Suprapubic skin (tissue), 4 donors: Measurements from ENCODE around the gene ITGB3BP. TPM values are rescaled to one million over a fixed set of nuclear protein-coding genes. Genes with fewer than 3 reads are reported as not detected.

ENCODE experiments used
- DNase-seq, 2 donors: peaks; one replicate each; pipeline ENCODE4 v3.0.0-alpha.2; 2019; ENCODE audit warnings: low spot score in 2 of 2
- H3K27ac ChIP-seq: fragments of 200-600 bp; sonication (generic); one replicate; pipeline ENCODE4 v1.5.1; 2019
- H3K27me3 ChIP-seq: fragments of 200-600 bp; sonication (generic); one replicate; pipeline ENCODE4 v1.5.1; 2019
- H3K36me3 ChIP-seq: fragments of 200-600 bp; sonication (generic); one replicate; pipeline ENCODE4 v1.5.1; 2019
- H3K4me1 ChIP-seq: fragments of 200-600 bp; sonication (generic); one replicate; pipeline ENCODE4 v1.5.1; 2019
- H3K4me3 ChIP-seq: fragments of 200-600 bp; sonication (generic); one replicate; pipeline ENCODE4 v1.5.1; 2019; ENCODE audit warnings: mild to moderate bottlenecking
- H3K9me3 ChIP-seq: fragments of 200-600 bp; sonication (generic); one replicate; pipeline ENCODE4 v1.5.1; 2019
- EP300 ChIP-seq: sonication (generic); formaldehyde crosslinking; IDR thresholded peaks from one replicate; pipeline ENCODE4 v1.6.1; 2017; ENCODE audit warnings: antibody characterized with exemption
- POLR2A ChIP-seq, 2 donors: fragments of 450-650 bp; IDR thresholded peaks; one replicate each; pipeline ENCODE4 v1.6.1; 2017; ENCODE audit warnings: antibody characterized with exemption in 2 of 2, mild to moderate bottlenecking in 2 of 2, moderate library complexity in 2 of 2
- POLR2AphosphoS5 ChIP-seq, 3 donors: sonication (generic); formaldehyde crosslinking; IDR thresholded peaks; one replicate each; pipeline ENCODE4 v1.6.1; 2017; ENCODE audit warnings: antibody characterized with exemption in 3 of 3
- WGBS: methylation state at CpG from one replicate; pipeline ENCODE4 v1.1.5; 2018; 5-methylcytosine and 5-hydroxymethylcytosine counted together
- total RNA-seq, 4 donors: library from RNA; depleted of rRNA; stranded (reverse); fragments of >200 nt; gene quantifications; one replicate each; pipeline ENCODE4 v1.1.0, GENCODE V29; 2016
- TF ChIP-seq, protein P1 (sequence below), 2 donors: fragments of 200-600 bp in 1 of 2; fragments of 450-650 bp in 1 of 2; sonication (generic) in 1 of 2; IDR thresholded peaks; one replicate each; pipeline ENCODE4 v1.5.1; 2016 to 2019; ENCODE audit warnings: antibody characterized with exemption in 2 of 2, mild to moderate bottlenecking in 1 of 2, moderate library complexity in 1 of 2

The ITGB3BP gene
- total RNA-seq, 4 donors from 2014 or later: 10.3 to 22.2 (median 16.1) TPM

DNA sequence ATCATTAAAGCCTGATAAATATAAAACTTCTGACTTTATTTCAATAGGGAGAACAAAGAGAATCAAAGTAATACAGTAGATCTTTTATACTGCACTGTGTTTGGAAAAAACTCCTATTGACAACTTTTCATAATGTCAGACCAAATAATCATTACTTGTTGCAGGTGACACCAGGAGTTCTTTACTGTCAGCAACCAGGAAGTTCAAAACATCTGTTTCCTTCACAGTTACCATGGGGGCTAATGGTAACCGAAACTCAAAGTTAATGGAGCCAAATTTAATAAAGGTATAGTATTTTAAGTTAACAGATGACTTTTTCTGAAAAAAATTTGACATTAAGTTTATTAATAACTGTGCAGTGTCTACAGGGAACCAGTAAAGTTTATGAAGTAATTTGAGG, 10.9 kb upstream of the ITGB3BP start:
- Histone ChIP-seq H3K36me3 (peaks cover 9% of the 10 kb centered on the region), H3K4me3 (no peak overlapping the region), H3K27me3 (no peaks in the 10 kb centered on the region), H3K27ac (no peak overlapping the region), H3K9me3 (no peaks in the 10 kb centered on the region), H3K4me1 (no peaks in the 10 kb centered on the region)
- 88% methylated on average over 1 of the region's 1 CpG for WGBS
- TF ChIP-seq POLR2AphosphoS5 (IDR thresholded peaks at IDR 0.05) (no peak), POLR2A (IDR thresholded peaks at IDR 0.05) (no peak), EP300 (no peak)
- TF ChIP-seq, protein P1, sequence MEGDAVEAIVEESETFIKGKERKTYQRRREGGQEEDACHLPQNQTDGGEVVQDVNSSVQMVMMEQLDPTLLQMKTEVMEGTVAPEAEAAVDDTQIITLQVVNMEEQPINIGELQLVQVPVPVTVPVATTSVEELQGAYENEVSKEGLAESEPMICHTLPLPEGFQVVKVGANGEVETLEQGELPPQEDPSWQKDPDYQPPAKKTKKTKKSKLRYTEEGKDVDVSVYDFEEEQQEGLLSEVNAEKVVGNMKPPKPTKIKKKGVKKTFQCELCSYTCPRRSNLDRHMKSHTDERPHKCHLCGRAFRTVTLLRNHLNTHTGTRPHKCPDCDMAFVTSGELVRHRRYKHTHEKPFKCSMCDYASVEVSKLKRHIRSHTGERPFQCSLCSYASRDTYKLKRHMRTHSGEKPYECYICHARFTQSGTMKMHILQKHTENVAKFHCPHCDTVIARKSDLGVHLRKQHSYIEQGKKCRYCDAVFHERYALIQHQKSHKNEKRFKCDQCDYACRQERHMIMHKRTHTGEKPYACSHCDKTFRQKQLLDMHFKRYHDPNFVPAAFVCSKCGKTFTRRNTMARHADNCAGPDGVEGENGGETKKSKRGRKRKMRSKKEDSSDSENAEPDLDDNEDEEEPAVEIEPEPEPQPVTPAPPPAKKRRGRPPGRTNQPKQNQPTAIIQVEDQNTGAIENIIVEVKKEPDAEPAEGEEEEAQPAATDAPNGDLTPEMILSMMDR (IDR thresholded peaks at IDR 0.05): no peak
- DNase-seq: no peak

DNA sequence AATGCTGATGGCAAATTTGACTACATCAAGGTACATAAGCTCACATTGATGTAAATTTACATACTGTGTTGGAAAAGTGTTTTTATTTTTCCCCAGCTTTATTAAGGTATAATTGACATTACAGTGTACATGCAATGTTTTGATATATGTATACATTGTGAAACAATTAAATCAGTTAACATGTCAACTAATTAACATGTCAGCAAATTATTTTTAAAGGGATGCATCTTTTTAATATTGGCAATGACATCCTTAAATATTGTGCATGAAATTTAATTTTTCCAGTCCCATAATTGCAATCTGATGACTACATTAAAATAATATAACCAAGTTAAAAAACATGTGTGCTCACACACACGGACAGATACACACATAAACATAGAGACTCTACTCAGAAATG, 9.7 kb upstream of the ITGB3BP start:
- no peaks in the 10 kb centered on the region for H3K27me3 ChIP-seq
- no peak for DNase-seq
- 84% methylated on average over 1 of the region's 1 CpG for WGBS
- H3K36me3 ChIP-seq: peaks cover 9% of the 10 kb centered on the region
- H3K9me3 ChIP-seq: no peaks in the 10 kb centered on the region
- H3K27ac ChIP-seq: no peak overlapping the region
- no peak for TF ChIP-seq POLR2A (IDR thresholded peaks at IDR 0.05)
- TF ChIP-seq EP300: no peak
- TF ChIP-seq, protein P1 (IDR thresholded peaks at IDR 0.05): no peak
- no peak for TF ChIP-seq POLR2AphosphoS5 (IDR thresholded peaks at IDR 0.05)
- H3K4me1 ChIP-seq: no peaks in the 10 kb centered on the region
- H3K4me3 ChIP-seq: no peak overlapping the region

DNA sequence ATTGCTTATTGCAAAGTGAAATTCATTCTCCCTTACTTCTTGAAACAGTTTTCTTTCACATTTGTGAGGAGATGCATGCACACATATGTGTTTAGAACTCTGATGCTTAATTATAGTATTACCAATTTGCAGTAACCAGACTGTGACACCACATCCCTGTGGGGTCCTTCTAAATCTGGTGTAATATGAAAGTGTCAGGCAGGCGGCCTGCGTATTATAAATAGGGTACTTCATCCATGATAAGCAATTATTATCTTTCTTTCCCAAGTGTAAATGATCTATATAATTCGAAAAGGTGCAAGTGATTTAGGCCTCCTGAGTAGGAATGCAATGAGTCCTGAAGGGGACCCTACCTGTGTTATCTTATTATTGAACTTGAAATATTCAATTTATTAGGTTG, 1.2 kb upstream of the ITGB3BP start:
- H3K4me1 ChIP-seq: peaks cover 22% of the 10 kb centered on the region
- no peaks in the 10 kb centered on the region for H3K9me3 ChIP-seq
- 46% methylated on average over 3 of the region's 3 CpGs for WGBS
- peak overlapping the region; percentile 92 for H3K27ac ChIP-seq
- peak overlapping the region; percentile 59 for H3K4me3 ChIP-seq
- no peak for DNase-seq
- no peak for TF ChIP-seq EP300
- no peak for TF ChIP-seq POLR2AphosphoS5 (IDR thresholded peaks at IDR 0.05)
- TF ChIP-seq POLR2A (IDR thresholded peaks at IDR 0.05): no peak
- TF ChIP-seq, protein P1 (IDR thresholded peaks at IDR 0.05): no peak
- H3K36me3 ChIP-seq: no peaks in the 10 kb centered on the region
- no peaks in the 10 kb centered on the region for H3K27me3 ChIP-seq

DNA sequence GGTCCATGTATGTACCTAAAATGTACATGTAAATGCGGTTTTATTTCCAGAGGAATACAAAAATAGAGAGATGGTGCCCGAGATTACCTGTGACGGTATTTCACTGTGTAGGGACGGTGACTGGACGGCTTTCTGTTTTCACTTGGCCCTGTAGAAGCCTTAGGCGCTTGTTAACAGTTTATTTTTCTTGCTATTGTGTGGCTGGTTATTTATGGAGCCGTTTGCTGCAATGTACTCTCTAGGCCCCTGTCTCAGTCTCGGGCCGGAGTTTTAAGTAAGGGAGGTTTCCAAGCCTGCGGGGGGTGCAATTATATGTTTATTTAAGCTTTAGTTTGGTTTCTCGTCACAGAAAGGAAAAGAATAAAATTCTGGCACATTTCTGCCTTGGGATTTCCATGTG, 713 bp upstream of the ITGB3BP start:
- no peaks in the 10 kb centered on the region for H3K9me3 ChIP-seq
- peaks cover 22% of the 10 kb centered on the region for H3K4me1 ChIP-seq
- H3K36me3 ChIP-seq: no peaks in the 10 kb centered on the region
- peak overlapping the region; percentile 59 for H3K4me3 ChIP-seq
- H3K27me3 ChIP-seq: no peaks in the 10 kb centered on the region
- no peak for DNase-seq
- WGBS: 1% methylated on average over 11 of the region's 11 CpGs
- peak overlapping the region; percentile 92 for H3K27ac ChIP-seq
- TF ChIP-seq POLR2AphosphoS5 (IDR thresholded peaks at IDR 0.05) (no peak), EP300 (no peak), POLR2A (IDR thresholded peaks at IDR 0.05) (no peak)
- TF ChIP-seq, protein P1 (IDR thresholded peaks at IDR 0.05): no peak

DNA sequence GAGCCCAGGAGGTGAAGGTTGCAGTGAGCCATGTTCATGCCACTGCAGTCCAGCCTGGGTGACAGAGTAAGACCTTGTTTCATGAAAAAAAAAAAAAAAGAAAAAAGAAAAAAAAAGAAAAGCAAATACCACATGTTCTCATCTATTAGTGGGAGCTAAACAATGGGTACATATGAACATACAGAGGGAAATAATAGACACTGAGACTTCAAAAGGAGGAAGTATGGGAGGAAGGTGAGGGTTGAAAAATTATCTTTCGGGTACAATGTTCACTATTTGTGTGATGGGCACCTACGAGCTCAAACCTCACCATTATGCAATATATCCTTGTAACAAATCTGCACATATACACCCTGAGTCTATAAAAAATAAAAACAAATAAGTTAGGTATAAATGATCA, 6.4 kb downstream of the ITGB3BP start:
- WGBS: 81% methylated on average over 2 of the region's 2 CpGs
- Histone ChIP-seq H3K4me1 (no peaks in the 10 kb centered on the region), H3K27me3 (no peaks in the 10 kb centered on the region)

More for the DNA sequence above, 6.4 kb downstream of the ITGB3BP start:
- TF ChIP-seq POLR2AphosphoS5 (IDR thresholded peaks at IDR 0.05) (no peak), EP300 (no peak), POLR2A (IDR thresholded peaks at IDR 0.05) (no peak)
- TF ChIP-seq, protein P1 (IDR thresholded peaks at IDR 0.05): no peak
- Histone ChIP-seq H3K9me3 (no peaks in the 10 kb centered on the region), H3K27ac (no peak overlapping the region), H3K36me3 (no peaks in the 10 kb centered on the region), H3K4me3 (no peak overlapping the region)
- DNase-seq: no peak
